Measurements from ENCODE around the gene SASH1. TPM values are rescaled to one million over a fixed set of nuclear protein-coding genes. Genes with fewer than 3 reads are reported as not detected.

SASH1 gene
- total and polyA plus RNA-seq, 9 of the 15 experiments (the other 6 are each of a cell fraction or from before 2014, with no cell fraction given), result 0.35 to 3.5 (median 1.6) TPM

GRCh38 chr6:148416330-148416965 lies 73.8 kb downstream of the SASH1 start (continued):
- TF ChIP-seq ARID3A (IDR thresholded peaks at IDR 0.05; ENCODE audit: borderline replicate concordance, low read depth, low read length) (no peak), ZNF740 (CRISPR knock-in tag; IDR thresholded peaks at IDR 0.05) (no peak), ZNF740 (tag; IDR thresholded peaks at IDR 0.05) (no peak), SMAD4 (CRISPR knock-in tag; conservative IDR thresholded peaks at IDR 0.05) (no peak)

GRCh38 chr6:148417045-148417444 lies 74.4 kb downstream of the SASH1 start:
- FAIRE-seq (no peak), DNase-seq (ENCODE audit: extremely low read depth in 1 of 4, low spot score in 3 of 4) (no peak), ATAC-seq (no peak)
- Histone ChIP-seq H3K27ac (ENCODE audit: extremely low read depth, low read depth, low read length) (no peak overlapping the region), H3K4me2 (ENCODE audit: insufficient read depth, low read length) (no peak overlapping the region), H4K20me1 (replicated peaks; ENCODE audit: control insufficient read depth, insufficient read depth, low read length) (no peaks in the 10 kb centered on the region), H3K36me3 (ENCODE audit: control insufficient read depth, insufficient read depth, low read length) (no peaks in the 10 kb centered on the region), H3K27me3 (ENCODE audit: control insufficient read depth in 2 of 2, insufficient read depth in 2 of 2, low read length in 2 of 2) (peaks cover 11 to 16% of the 10 kb centered on the region in 2 experiments; a peak in 4 of 5 replicates), H3K9me3 (replicated peaks; ENCODE audit: control insufficient read depth, insufficient read depth, low read depth, low read length) (no peaks in the 10 kb centered on the region), H3K4me1 (replicated peaks in 1 of 2; ENCODE audit: control insufficient read depth in 2 of 2, insufficient read depth in 2 of 2, low read length in 2 of 2) (no peaks in the 10 kb centered on the region), H2AFZ (ENCODE audit: low read depth, low read length) (no peak overlapping the region), H3K4me3 (no peak overlapping the region), H3K79me2 (ENCODE audit: control insufficient read depth, insufficient read depth, low read length) (no peaks in the 10 kb centered on the region), H3K9me1 (ENCODE audit: control insufficient read depth, insufficient read depth, low read length) (no peaks in the 10 kb centered on the region), H3K9ac (ENCODE audit: insufficient read depth in 1 of 2, low read depth in 2 of 2, low read length in 2 of 2) (no peak overlapping the region)
- intact Hi-C loops (cut with micrococcal nuclease), result no loop called here
- in situ Hi-C loops (cut with MboI), result no loop called here
- 0% methylated on average over 8 of the region's 8 CpGs for whole genome bisulfite sequencing (ENCODE audit: insufficient coverage, low coverage, missing lambda C conversion rate)
- CTCF ChIA-PET (ENCODE audit: low intra/inter-chr PET ratio), result no interaction called here
- no TSS peak for BruUV-seq (replicated peaks)
- POLR2A ChIA-PET, result interaction anchor here (0.6 to 1.1 kb wide), 2 partner anchors 10 to 800 kb away, joined by 3 read pairs; no protein-coding TSS in a partner anchor
- TF ChIP-seq BCLAF1 (IDR thresholded peaks at IDR 0.05; ENCODE audit: borderline replicate concordance in 1 of 2, control insufficient read depth in 1 of 2, low read depth in 2 of 2, low read length in 1 of 2) (no peak), CHD2 (IDR thresholded peaks at IDR 0.05; ENCODE audit: low read depth, low read length) (no peak), CTCF (IDR thresholded peaks at IDR 0.05 in 2 of 3, conservative IDR thresholded peaks at IDR 0.05 in 1 of 3; ENCODE audit: insufficient read depth in 2 of 3, low read depth in 1 of 3, low read length in 3 of 3) (no peak), SAP30 (IDR thresholded peaks at IDR 0.05; ENCODE audit: borderline replicate concordance, insufficient read depth, low read depth, low read length, poor library complexity, severe bottlenecking) (no peak), ARHGAP35 (IDR thresholded peaks at IDR 0.05; ENCODE audit: partially characterized antibody) (no peak), BDP1 (IDR thresholded peaks at IDR 0.05; ENCODE audit: insufficient read depth, insufficient read length) (no peak)
